Naive thymus-derived CD4-positive, alpha-beta T cell (primary cell): ENCODE measurements around the gene ZNF691. TPM values are rescaled to one million over a fixed set of nuclear protein-coding genes. Genes with fewer than 3 reads are reported as not detected.
"Not testable (repeated sequence)": the region's sequence is repeated elsewhere in the genome, so short reads cannot be mapped to it uniquely, and the experiment has no call there.

Experiments
- ATAC-seq: fragments of 150-1000 bp; cut with Tn5 transposase; 2 replicates; pipeline ENCODE4 v1.10.0; 2021; ENCODE audit warnings: mild to moderate bottlenecking, moderate library complexity
- CTCF ChIA-PET: fragments of 350-600 bp; sonication (Branson Sonifier 250); formaldehyde crosslinking; loops from one replicate; lab custom pipeline; 2021; ENCODE audit warnings: antibody characterized with exemption; lab: Charles Lee
- POLR2A ChIA-PET: fragments of 350-600 bp; sonication (Branson Sonifier 250); formaldehyde crosslinking; loops from one replicate; lab custom pipeline; 2021; ENCODE audit warnings: antibody characterized with exemption, inconsistent platforms; lab: Charles Lee
- DNase-seq, 9 donors: peaks; one replicate each; pipeline versions ENCODE4 v3.0.0 to v3.0.0-alpha.2; 2020 to 2022; ENCODE audit warnings: mixed read lengths in 1 of 9
- H3K27ac ChIP-seq: one replicate; pipeline ENCODE4 v1.7.0; 2013; ENCODE audit warnings: mild to moderate bottlenecking, low read depth, low read length, moderate library complexity
- H3K27me3 ChIP-seq, 2 donors: one replicate each; pipeline ENCODE4 v1.7.0; 2013; ENCODE audit warnings: low read length in 2 of 2, mild to moderate bottlenecking in 2 of 2, moderate library complexity in 2 of 2; ENCODE audit not compliant: control insufficient read depth in 2 of 2, insufficient read depth in 2 of 2
- H3K36me3 ChIP-seq, 3 experiments: 1 replicate in 2 of 3; 2 replicates in 1 of 3; pipeline ENCODE4 v1.7.0; 2013; ENCODE audit warnings: low read length in 3 of 3, mild to moderate bottlenecking in 3 of 3, moderate library complexity in 1 of 3; ENCODE audit not compliant: insufficient read depth in 3 of 3, control insufficient read depth in 2 of 3
- H3K4me1 ChIP-seq, 2 donors: one replicate each; pipeline ENCODE4 v1.7.0; 2013; ENCODE audit warnings: low read length in 2 of 2, mild to moderate bottlenecking in 2 of 2, moderate library complexity in 1 of 2; ENCODE audit not compliant: control insufficient read depth in 2 of 2, insufficient read depth in 2 of 2
- H3K4me3 ChIP-seq: 2 replicates; pipeline ENCODE4 v1.7.0; 2013; ENCODE audit warnings: mild to moderate bottlenecking, low read length
- H3K9me3 ChIP-seq, 3 experiments: 1 replicate in 2 of 3; 2 replicates in 1 of 3; pipeline ENCODE4 v1.7.0; 2013; ENCODE audit warnings: low read length in 3 of 3; ENCODE audit not compliant: control insufficient read depth in 2 of 3
- H3K27ac Mint-ChIP-seq, 9 donors: one replicate each; pipeline ENCODE4 v1.8.0; 2020 to 2022; ENCODE audit warnings: mixed read lengths in 9 of 9, mild to moderate bottlenecking in 8 of 9, moderate library complexity in 5 of 9, inconsistent platforms in 2 of 9
- H3K27me3 Mint-ChIP-seq, 5 donors: one replicate each; pipeline ENCODE4 v1.8.0; 2021 to 2022; ENCODE audit warnings: mixed read lengths in 5 of 5, mild to moderate bottlenecking in 1 of 5
- H3K36me3 Mint-ChIP-seq, 5 donors: one replicate each; pipeline ENCODE4 v1.8.0; 2020 to 2022; ENCODE audit warnings: mixed read lengths in 5 of 5, mild to moderate bottlenecking in 3 of 5, inconsistent platforms in 1 of 5
- H3K4me1 Mint-ChIP-seq, 7 donors: one replicate each; pipeline ENCODE4 v1.8.0; 2020 to 2022; ENCODE audit warnings: mixed read lengths in 7 of 7, mild to moderate bottlenecking in 3 of 7, inconsistent platforms in 1 of 7
- H3K4me3 Mint-ChIP-seq, 10 donors: one replicate each; pipeline ENCODE4 v1.8.0; 2020 to 2022; ENCODE audit warnings: mild to moderate bottlenecking in 10 of 10, mixed read lengths in 10 of 10, moderate library complexity in 6 of 10, inconsistent platforms in 2 of 10
- H3K9me3 Mint-ChIP-seq, 11 donors: one replicate each; pipeline ENCODE4 v1.8.0; 2020 to 2022; ENCODE audit warnings: mixed read lengths in 11 of 11, mild to moderate bottlenecking in 4 of 11, inconsistent platforms in 1 of 11, moderate library complexity in 1 of 11
- intact Hi-C, 2 donors: fragments of 100-400 bp; cut with micrococcal nuclease; formaldehyde crosslinking; loops; one replicate each; pipeline ENCODE4 v1.15.1; 2023
- polyA plus RNA-seq, 2 donors: library from polyadenylated mRNA; unstranded; fragments of 300-500 nt; fragmentation: Illumina TruSeq; gene quantifications; one replicate each; pipeline ENCODE4 v1.2.3, GENCODE V29; 2021
- total RNA-seq, 6 experiments: library from RNA in 5 of 6; stranded (reverse) in 5 of 6; gene quantifications; 1 replicate in 5 of 6; 2 replicates in 1 of 6; pipeline ENCODE4 v1.2.3 and lab custom pipeline; 2021 to 2026

The ZNF691 gene
- total and polyA plus RNA-seq, 7 experiments from 2014 or later = 3.5 to 17.2 (median 12.4) TPM

DNA sequence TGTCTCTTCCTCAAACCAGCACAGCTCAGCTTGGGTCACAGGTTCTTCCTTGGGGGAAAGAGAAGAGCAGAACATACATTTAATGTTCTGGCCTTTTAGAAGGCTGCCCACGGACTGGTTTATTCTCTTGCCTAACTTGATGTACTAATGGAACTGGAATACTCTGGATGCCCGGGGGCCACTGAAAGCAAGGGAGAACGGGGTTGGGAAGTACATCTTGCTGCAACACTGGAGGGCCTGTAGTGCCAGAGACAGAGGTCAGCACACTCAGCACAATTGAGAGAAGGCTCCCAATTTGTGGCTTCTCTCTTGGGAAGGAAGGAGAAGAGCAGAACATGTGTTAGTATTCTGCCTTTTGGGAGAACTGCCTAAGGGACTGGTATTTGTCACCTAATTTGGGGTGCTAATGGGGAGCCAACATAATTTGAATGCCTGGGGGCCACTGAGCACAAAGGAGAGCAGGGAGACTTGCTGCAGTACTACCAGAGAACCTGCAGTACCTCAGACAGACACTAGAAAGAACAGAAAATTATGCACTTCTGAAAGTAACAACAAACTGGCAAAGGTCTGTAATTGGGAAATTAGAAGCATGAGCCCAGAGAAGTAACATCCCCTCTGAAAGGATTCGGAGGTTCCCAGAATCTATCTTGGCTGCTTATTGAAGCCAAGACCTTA lies 14.1 kb downstream of the ZNF691 start:
- CTCF ChIA-PET = no interaction called here
- peaks cover 4 to 26% (median 14%) of the 10 kb centered on the region in 5 donors for H3K36me3 Mint-ChIP-seq
- ATAC-seq (no peak), DNase-seq (no peak)
- Histone ChIP-seq H3K9me3 (peaks cover 0 to 16% (median 0%) of the 10 kb centered on the region in 3 experiments), H3K4me1 (no peaks in the 10 kb centered on the region), H3K36me3 (no peaks in the 10 kb centered on the region), H3K4me3 (no peak overlapping the region), H3K27me3 (peaks cover 0 to 3% of the 10 kb centered on the region in 2 donors), H3K27ac (no peak overlapping the region)
- no peak overlapping the region for H3K27ac Mint-ChIP-seq
- H3K9me3 Mint-ChIP-seq = peaks cover 9 to 38% (median 14%) of the 10 kb centered on the region in 11 donors
- peaks cover 0 to 5% (median 0%) of the 10 kb centered on the region in 7 donors for H3K4me1 Mint-ChIP-seq
- POLR2A ChIA-PET = no interaction called here
- H3K4me3 Mint-ChIP-seq = no peak overlapping the region
- H3K27me3 Mint-ChIP-seq = peaks cover 25 to 36% (median 32%) of the 10 kb centered on the region in 5 donors
- intact Hi-C loops = no loop called here

DNA sequence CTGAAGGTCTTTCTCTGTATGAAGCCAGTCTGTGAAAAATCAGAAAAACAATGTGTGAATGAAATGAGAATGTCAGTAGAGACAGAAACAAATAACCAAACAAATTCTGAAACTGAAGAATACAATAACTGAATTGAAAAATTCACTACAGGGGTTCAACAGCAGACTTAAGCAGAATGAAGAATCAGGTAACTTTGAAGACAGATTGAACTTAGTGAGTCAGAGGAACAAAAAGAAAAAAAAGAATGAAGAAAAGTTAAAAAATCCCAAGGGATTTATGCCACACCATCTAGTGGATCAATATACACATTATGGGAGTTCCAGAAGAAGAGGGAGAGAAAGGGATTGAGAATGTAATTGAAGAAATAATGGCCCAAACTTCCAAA lies 14.6 kb downstream of the ZNF691 start:
- peaks cover 4 to 22% (median 14%) of the 10 kb centered on the region in 5 donors for H3K36me3 Mint-ChIP-seq
- Histone ChIP-seq H3K4me3 (no peak overlapping the region), H3K9me3 (peaks cover 0 to 16% (median 0%) of the 10 kb centered on the region in 3 experiments), H3K27me3 (peaks cover 0 to 3% of the 10 kb centered on the region in 2 donors), H3K36me3 (no peaks in the 10 kb centered on the region), H3K4me1 (no peaks in the 10 kb centered on the region), H3K27ac (no peak overlapping the region)
- H3K27ac Mint-ChIP-seq = no peak overlapping the region
- ATAC-seq = no peak
- intact Hi-C loops = no loop called here
- peaks cover 0 to 4% (median 0%) of the 10 kb centered on the region in 7 donors for H3K4me1 Mint-ChIP-seq
- no peak overlapping the region for H3K4me3 Mint-ChIP-seq
- DNase-seq = no peak
- CTCF ChIA-PET = no interaction called here
- H3K27me3 Mint-ChIP-seq = peaks cover 25 to 36% (median 32%) of the 10 kb centered on the region in 5 donors
- POLR2A ChIA-PET = no interaction called here
- H3K9me3 Mint-ChIP-seq = peaks cover 9 to 36% (median 14%) of the 10 kb centered on the region in 11 donors

DNA sequence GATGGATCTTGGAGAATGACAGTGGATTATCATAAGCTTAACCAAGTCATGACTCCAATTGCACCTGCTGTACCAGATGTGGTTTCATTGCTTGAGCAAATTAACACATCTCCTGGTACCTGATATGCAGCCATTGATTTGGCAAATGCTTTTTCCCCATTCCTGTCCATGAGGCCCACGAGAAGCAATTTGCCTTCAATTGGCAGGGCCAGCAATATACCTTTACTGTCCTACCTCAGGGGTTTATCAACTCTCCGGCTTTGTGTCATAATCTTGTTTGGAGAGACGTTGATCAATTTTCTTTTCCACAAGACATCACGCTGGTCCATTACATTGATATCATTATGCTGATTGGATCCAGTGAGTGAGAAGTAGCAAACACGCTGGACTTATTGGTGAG lies 20.1 kb downstream of the ZNF691 start:
- ChIA-PET CTCF (no interaction called here), POLR2A (no interaction called here)
- Histone ChIP-seq H3K4me1 (no peaks in the 10 kb centered on the region), H3K4me3 (no peak overlapping the region), H3K27ac (no peak overlapping the region), H3K36me3 (no peaks in the 10 kb centered on the region), H3K27me3 (no peaks in the 10 kb centered on the region), H3K9me3 (peaks cover 0 to 4% (median 0%) of the 10 kb centered on the region in 3 experiments)
- DNase-seq (no peak), ATAC-seq (no peak)
- H3K36me3 Mint-ChIP-seq = no peaks in the 10 kb centered on the region
- intact Hi-C loops = no loop called here
- peaks cover 0 to 6% (median 5%) of the 10 kb centered on the region in 7 donors for H3K4me1 Mint-ChIP-seq
- H3K27me3 Mint-ChIP-seq = peaks cover 6 to 26% (median 16%) of the 10 kb centered on the region in 5 donors
- H3K9me3 Mint-ChIP-seq = peaks cover 0 to 6% (median 0%) of the 10 kb centered on the region in 11 donors
- no peak overlapping the region for H3K27ac Mint-ChIP-seq
- H3K4me3 Mint-ChIP-seq = no peak overlapping the region

DNA sequence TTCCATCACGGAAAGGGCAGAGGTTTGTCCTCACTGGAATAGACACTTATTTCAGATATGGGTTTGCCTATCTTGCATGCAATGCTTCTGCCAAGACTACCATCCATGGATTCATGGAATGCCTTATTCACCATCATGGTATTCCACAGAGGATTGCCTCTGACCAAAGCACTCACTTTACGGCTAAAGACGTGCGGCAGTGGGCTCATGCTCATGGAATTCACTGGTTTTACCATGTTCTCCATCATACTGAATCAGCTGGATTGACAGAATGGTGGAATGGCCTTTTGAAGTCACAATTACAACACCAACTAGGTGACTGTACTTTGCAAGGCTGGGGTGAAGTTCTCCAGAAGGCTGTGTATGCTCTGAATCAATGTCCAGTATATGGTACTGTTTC lies 22.1 kb downstream of the ZNF691 start:
- H3K9me3 Mint-ChIP-seq, H3K27me3 ChIP-seq, intact Hi-C loops: not testable (repeated sequence)

DNA sequence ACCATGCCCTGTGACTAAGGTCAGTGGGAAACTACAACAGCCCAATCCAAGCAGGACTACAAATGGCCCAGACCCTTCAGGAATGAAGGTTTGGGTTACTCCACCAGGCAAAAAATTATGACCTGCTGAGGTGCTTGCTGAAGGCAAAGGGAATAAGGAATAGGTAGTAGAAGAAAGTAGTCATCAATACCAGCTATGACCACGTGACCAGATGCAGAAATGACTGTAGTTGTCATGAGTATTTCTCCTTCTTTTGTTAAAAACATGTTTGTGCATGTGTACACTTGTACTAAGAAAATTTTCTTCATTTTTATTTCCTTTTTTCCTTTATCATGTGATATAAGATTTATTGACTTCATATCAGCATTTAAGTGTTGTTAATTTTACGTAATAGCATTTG lies 22.8 kb downstream of the ZNF691 start:
- intact Hi-C loops, POLR2A ChIA-PET, H3K4me3 Mint-ChIP-seq, H3K9me3 Mint-ChIP-seq, H3K4me1 ChIP-seq, H3K36me3 Mint-ChIP-seq, DNase-seq, H3K36me3 ChIP-seq, H3K4me3 ChIP-seq, CTCF ChIA-PET, H3K9me3 ChIP-seq, H3K27ac Mint-ChIP-seq, H3K27me3 ChIP-seq, ATAC-seq, H3K27ac ChIP-seq, H3K4me1 Mint-ChIP-seq: not testable (repeated sequence)
- H3K27me3 Mint-ChIP-seq = peaks cover 0 to 29% (median 4%) of the 10 kb centered on the region in 5 donors

More for the DNA sequence above, 22.1 kb downstream of the ZNF691 start:
- peaks cover 0 to 29% (median 8%) of the 10 kb centered on the region in 5 donors for H3K27me3 Mint-ChIP-seq
- H3K4me1 ChIP-seq, H3K36me3 Mint-ChIP-seq, ATAC-seq, H3K4me3 ChIP-seq, DNase-seq, H3K27ac Mint-ChIP-seq, H3K9me3 ChIP-seq, CTCF ChIA-PET, H3K4me3 Mint-ChIP-seq, H3K27ac ChIP-seq, H3K36me3 ChIP-seq, POLR2A ChIA-PET, H3K4me1 Mint-ChIP-seq: not testable (repeated sequence)

DNA sequence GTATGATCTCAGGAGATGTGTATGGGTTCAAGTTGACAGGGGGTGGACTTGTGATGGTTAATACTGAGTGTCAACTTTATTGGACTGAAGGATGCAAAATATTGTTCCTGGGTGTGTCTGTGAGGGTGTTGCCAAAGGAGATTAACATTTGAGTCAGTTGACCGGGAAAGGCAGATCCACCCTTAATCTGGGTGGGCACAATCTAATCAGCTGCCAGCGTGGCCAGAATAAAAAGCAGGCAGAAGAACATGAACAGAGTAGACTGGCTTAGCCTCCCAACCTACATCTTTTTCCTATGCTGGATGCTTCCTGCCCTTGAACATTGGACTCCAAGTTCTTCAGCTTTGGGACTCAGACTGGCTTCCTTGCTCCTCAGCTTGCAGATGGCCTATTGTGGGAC lies 23.3 kb downstream of the ZNF691 start:
- H3K9me3 Mint-ChIP-seq, ATAC-seq, H3K4me1 Mint-ChIP-seq, H3K4me3 Mint-ChIP-seq, intact Hi-C loops, H3K4me3 ChIP-seq, H3K36me3 ChIP-seq, CTCF ChIA-PET, POLR2A ChIA-PET, H3K27ac ChIP-seq, H3K27me3 ChIP-seq, H3K27ac Mint-ChIP-seq, H3K4me1 ChIP-seq, H3K9me3 ChIP-seq, DNase-seq, H3K36me3 Mint-ChIP-seq: not testable (repeated sequence)
- peaks cover 0 to 26% (median 4%) of the 10 kb centered on the region in 5 donors for H3K27me3 Mint-ChIP-seq

DNA sequence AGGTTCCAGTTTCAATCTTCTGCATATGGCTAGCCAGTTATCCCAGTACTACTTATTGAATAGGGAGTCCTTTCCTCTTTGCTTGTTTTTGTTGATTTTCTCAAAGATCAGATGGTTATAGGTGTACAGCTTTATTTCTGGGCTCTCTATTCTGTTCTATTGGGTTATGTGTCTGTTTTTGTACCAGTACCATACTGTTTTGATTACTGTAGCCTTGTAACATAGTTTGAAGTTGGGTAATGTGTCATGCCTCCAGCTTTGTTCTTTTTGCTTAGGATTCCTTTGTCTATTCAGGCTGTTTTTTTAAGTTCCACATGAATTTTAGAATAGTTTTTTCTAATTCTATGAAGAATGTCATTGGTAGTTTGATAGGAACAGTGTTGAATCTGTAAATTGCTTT lies 26.7 kb downstream of the ZNF691 start:
- H3K27ac Mint-ChIP-seq, H3K27me3 ChIP-seq, H3K27ac ChIP-seq, intact Hi-C loops, H3K36me3 ChIP-seq, ATAC-seq, H3K4me3 ChIP-seq, DNase-seq, H3K9me3 ChIP-seq, H3K9me3 Mint-ChIP-seq, POLR2A ChIA-PET, CTCF ChIA-PET, H3K36me3 Mint-ChIP-seq, H3K4me3 Mint-ChIP-seq, H3K4me1 ChIP-seq, H3K4me1 Mint-ChIP-seq: not testable (repeated sequence)
- H3K27me3 Mint-ChIP-seq = peaks cover 0 to 36% (median 0%) of the 10 kb centered on the region in 5 donors
